ENCODE measurements around the gene ERGIC2. TPM values are rescaled to one million over a fixed set of nuclear protein-coding genes. Genes with fewer than 3 reads are reported as not detected.

Gene ERGIC2
- total and polyA plus RNA-seq, 9 of the 15 experiments (the other 6 are each of a cell fraction or from before 2014, with no cell fraction given), result 24.1 to 180 (median 75.7) TPM

- TF ChIP-seq ZBTB26 (CRISPR knock-in tag; IDR thresholded peaks at IDR 0.05) (no peak), ESRRB (CRISPR knock-in tag; IDR thresholded peaks at IDR 0.05; ENCODE audit: borderline replicate concordance) (no peak), SNIP1 (IDR thresholded peaks at IDR 0.05; ENCODE audit: low read depth) (no peak), BRD4 (IDR thresholded peaks at IDR 0.05) (no peak; the same call in none of the 2 replicates), SFPQ (IDR thresholded peaks at IDR 0.05; ENCODE audit: low read depth, low read length) (no peak), ARHGAP35 (IDR thresholded peaks at IDR 0.05; ENCODE audit: partially characterized antibody) (peak; percentile 98), KAT2B (IDR thresholded peaks at IDR 0.05; ENCODE audit: low read depth, low read length) (no peak), HNRNPUL1 (IDR thresholded peaks at IDR 0.05; ENCODE audit: low read length) (no peak), ZNF174 (CRISPR knock-in tag; IDR thresholded peaks at IDR 0.05) (no peak), ZFP30 (CRISPR knock-in tag; IDR thresholded peaks at IDR 0.05; ENCODE audit: borderline replicate concordance) (no peak), SOX6 (IDR thresholded peaks at IDR 0.05) (no peak), PHB2 (IDR thresholded peaks at IDR 0.05; ENCODE audit: low read depth) (no peak), SIN3A (IDR thresholded peaks at IDR 0.05; ENCODE audit: borderline replicate concordance in 2 of 2, control insufficient read depth in 1 of 2, low read depth in 2 of 2, low read length in 2 of 2) (peak; percentile 37 to 41; a peak in 1 of 4 replicates), RCOR1 (IDR thresholded peaks at IDR 0.05; ENCODE audit: borderline replicate concordance in 1 of 2, low read depth in 2 of 2, low read length in 2 of 2) (no peak), THAP7 (CRISPR knock-in tag; IDR thresholded peaks at IDR 0.05) (no peak), CREB3L1 (IDR thresholded peaks at IDR 0.05; ENCODE audit: borderline replicate concordance, low read depth) (peak; percentile 96), TCF15 (CRISPR knock-in tag; IDR thresholded peaks at IDR 0.05) (no peak), CLOCK (CRISPR knock-in tag; IDR thresholded peaks at IDR 0.05; ENCODE audit: borderline replicate concordance) (no peak)
Observed at GRCh38 chr12:29380536-29381523, at the start of gene ERGIC2 (continued).
